Endodermal cell (in vitro differentiated cells): ENCODE data around the gene FBRS. TPM values are rescaled to one million over a fixed set of nuclear protein-coding genes. Genes with fewer than 3 reads are reported as not detected.

Experiments
- DNase-seq: peaks from one replicate; pipeline ENCODE4 v3.0.0-alpha.2; 2017
- H3K27ac ChIP-seq: 2 replicates; pipeline ENCODE4 v1.5.1; 2013; ENCODE audit warnings: mild to moderate bottlenecking, low read depth, low read length, moderate library complexity
- H3K27me3 ChIP-seq: 2 replicates; pipeline ENCODE4 v1.6.1; 2013; ENCODE audit warnings: mild to moderate bottlenecking, low read length, moderate library complexity; ENCODE audit not compliant: insufficient read depth, control insufficient read depth, poor library complexity, severe bottlenecking
- H3K36me3 ChIP-seq: 2 replicates; pipeline ENCODE4 v1.7.0; 2013; ENCODE audit warnings: mild to moderate bottlenecking, low read length, moderate library complexity; ENCODE audit not compliant: control insufficient read depth, insufficient read depth
- H3K4me1 ChIP-seq: one replicate; pipeline ENCODE4 v1.7.0; 2013; ENCODE audit warnings: low read length; ENCODE audit not compliant: control insufficient read depth, insufficient read depth
- H3K4me3 ChIP-seq: 2 replicates; pipeline ENCODE4 v1.5.1; 2013; ENCODE audit warnings: mild to moderate bottlenecking, low read length, moderate library complexity
- H3K9ac ChIP-seq: 2 replicates; pipeline ENCODE4 v1.6.1; 2013; ENCODE audit warnings: mild to moderate bottlenecking, low read length, moderate library complexity; ENCODE audit not compliant: poor library complexity, severe bottlenecking; ENCODE audit errors: extremely low read depth
- H3K9me3 ChIP-seq: 2 replicates; pipeline ENCODE4 v1.6.1; 2013; ENCODE audit warnings: mild to moderate bottlenecking, low read length, moderate library complexity; ENCODE audit not compliant: control insufficient read depth
- H3K27ac Mint-ChIP-seq: 2 replicates; pipeline ENCODE4 v1.8.0; 2020; ENCODE audit warnings: mixed read lengths
- H3K27me3 Mint-ChIP-seq: 2 replicates; pipeline ENCODE4 v1.8.0; 2021; ENCODE audit warnings: mild to moderate bottlenecking, mixed read lengths; ENCODE audit not compliant: insufficient read depth
- H3K36me3 Mint-ChIP-seq: 2 replicates; pipeline ENCODE4 v1.8.0; 2020; ENCODE audit warnings: low read depth, mixed read lengths
- H3K4me1 Mint-ChIP-seq: 2 replicates; pipeline ENCODE4 v1.8.0; 2020; ENCODE audit warnings: mixed read lengths
- H3K4me3 Mint-ChIP-seq: 2 replicates; pipeline ENCODE4 v1.8.0; 2020; ENCODE audit warnings: mild to moderate bottlenecking, moderate library complexity, mixed read lengths
- H3K9me3 Mint-ChIP-seq: 2 replicates; pipeline ENCODE4 v1.8.0; 2020; ENCODE audit warnings: mild to moderate bottlenecking, mixed read lengths
- CTCF ChIP-seq: fragments of 200-600 bp; sonication (generic); conservative IDR thresholded peaks from 2 replicates; pipeline ENCODE4 v1.5.0; 2021; ENCODE audit warnings: antibody characterized with exemption, mild to moderate bottlenecking
- WGBS, 2 experiments: methylation state at CpG; one replicate each; pipeline versions ENCODE4 v1.1.5 to v1.1.7; 2013; ENCODE audit warnings: missing lambda C conversion rate in 2 of 2, mixed read lengths in 1 of 2; ENCODE audit not compliant: insufficient coverage in 1 of 2, insufficient read length in 1 of 2; 5-methylcytosine and 5-hydroxymethylcytosine counted together
- total RNA-seq, 2 donors: library from RNA; stranded (reverse); fragmentation: NEBNext Ultra II Directional in 1 of 2; extraction: Animal tissue kit (Norgen Biotek cat#: 25700) in 1 of 2; gene quantifications; 2 replicates in 1 of 2; 3 replicates in 1 of 2; pipeline ENCODE4 v1.2.1, GENCODE V29; 2021

Gene FBRS
- total RNA-seq, 2 donors from 2014 or later: 50.2 to 53.1 TPM

- DNase-seq: peak; percentile 73
- peaks cover 47% of the 10 kb centered on the region for H3K36me3 Mint-ChIP-seq
- Histone ChIP-seq H3K9ac (peak overlapping the region; percentile 88), H3K4me3 (peak overlapping the region; percentile 93), H3K27ac (peak overlapping the region; percentile 87), H3K36me3 (peaks cover 53% of the 10 kb centered on the region), H3K9me3 (no peaks in the 10 kb centered on the region), H3K4me1 (peaks cover 6% of the 10 kb centered on the region), H3K27me3 (no peaks in the 10 kb centered on the region)
- H3K27me3 Mint-ChIP-seq: peaks cover 24% of the 10 kb centered on the region
- peaks cover 13% of the 10 kb centered on the region for H3K4me1 Mint-ChIP-seq
- WGBS, 2 experiments: 0% methylated on average over 17 to 64 of the region's 64 CpGs
- TF ChIP-seq CTCF: peak; percentile 30
- no peaks in the 10 kb centered on the region for H3K9me3 Mint-ChIP-seq
- H3K4me3 Mint-ChIP-seq: peak overlapping the region; percentile 80
- peak overlapping the region; percentile 98 for H3K27ac Mint-ChIP-seq
These were observed 688 bp downstream of the FBRS start for GRCh38 chr16:30658731-30659506.

GRCh38 chr16:30659507-30660423 is 1.5 kb downstream of the FBRS start:
- H3K36me3 Mint-ChIP-seq: peaks cover 47% of the 10 kb centered on the region
- peaks cover 13% of the 10 kb centered on the region for H3K4me1 Mint-ChIP-seq
- Histone ChIP-seq H3K27ac (peak overlapping the region; percentile 87), H3K36me3 (peaks cover 51% of the 10 kb centered on the region), H3K27me3 (no peaks in the 10 kb centered on the region), H3K9me3 (no peaks in the 10 kb centered on the region), H3K9ac (peak overlapping the region; percentile 88), H3K4me3 (peak overlapping the region; percentile 93), H3K4me1 (peaks cover 6% of the 10 kb centered on the region)
- H3K4me3 Mint-ChIP-seq: peak overlapping the region; percentile 65
- peaks cover 25% of the 10 kb centered on the region for H3K27me3 Mint-ChIP-seq
- DNase-seq: peak; percentile 51
- no peak for TF ChIP-seq CTCF
- H3K27ac Mint-ChIP-seq: no peak overlapping the region
- WGBS, 2 experiments: 11 to 65% methylated on average over 4 to 84 of the region's 84 CpGs
- H3K9me3 Mint-ChIP-seq: no peaks in the 10 kb centered on the region

DNA sequence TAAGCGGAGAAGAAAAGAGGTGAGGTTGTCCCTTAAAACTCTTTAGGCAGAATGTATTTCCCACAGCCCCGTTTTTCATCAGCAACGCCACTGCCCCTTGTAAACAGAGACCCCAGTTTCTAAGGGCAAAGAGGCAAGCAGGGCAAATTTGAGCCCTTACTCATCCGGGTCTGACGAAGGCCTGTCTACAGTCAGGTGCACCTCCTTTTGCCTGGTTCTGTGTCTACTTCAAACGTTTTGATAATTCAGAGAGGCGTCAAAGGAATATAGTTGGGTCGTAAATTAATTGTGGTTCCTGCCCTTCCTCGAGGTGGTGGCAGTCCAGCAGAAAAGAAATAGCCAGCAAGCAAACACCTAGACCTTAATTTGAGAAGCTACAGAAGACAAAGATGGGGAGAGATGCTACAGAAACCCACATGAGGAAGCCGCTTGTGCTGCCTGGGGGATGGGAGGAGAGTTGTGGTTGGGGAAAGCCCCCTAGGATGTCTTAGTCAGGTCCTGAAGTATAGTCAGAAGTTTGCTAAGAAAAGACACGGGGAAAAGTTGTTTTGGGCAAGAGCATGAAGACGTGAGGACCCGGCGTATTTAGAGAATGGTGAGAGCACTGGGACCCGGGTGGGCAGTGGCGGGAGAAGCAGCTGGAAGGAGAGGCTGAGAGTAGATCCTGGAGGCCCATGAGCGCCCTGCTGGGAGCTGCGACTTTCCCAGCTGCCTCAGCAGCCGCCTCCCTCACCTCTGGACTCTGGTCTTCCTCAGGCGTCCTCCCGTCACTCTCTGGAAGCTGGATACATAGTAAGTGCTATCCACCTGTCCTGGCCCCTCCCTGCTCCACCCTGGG is 2.4 kb downstream of the FBRS start:
- Mint-ChIP-seq H3K27me3 (peaks cover 33% of the 10 kb centered on the region), H3K9me3 (no peaks in the 10 kb centered on the region), H3K4me3 (peak overlapping the region; percentile 65), H3K27ac (no peak overlapping the region), H3K36me3 (peaks cover 50% of the 10 kb centered on the region), H3K4me1 (peaks cover 13% of the 10 kb centered on the region)
- Histone ChIP-seq H3K9ac (peak overlapping the region; percentile 75), H3K4me1 (peaks cover 6% of the 10 kb centered on the region), H3K27ac (no peak overlapping the region), H3K4me3 (peak overlapping the region; percentile 93), H3K9me3 (no peaks in the 10 kb centered on the region), H3K27me3 (no peaks in the 10 kb centered on the region), H3K36me3 (peaks cover 52% of the 10 kb centered on the region)
- 90 to 91% methylated on average over 17 to 21 of the region's 21 CpGs for WGBS, 2 experiments
- no peak for DNase-seq
- TF ChIP-seq CTCF: no peak
